ENCODE results near the gene FHIT. TPM values are rescaled to one million over a fixed set of nuclear protein-coding genes. Genes with fewer than 3 reads are reported as not detected.

The FHIT gene
- total RNA-seq, 4 donors from 2014 or later = 5.0 to 15.3 (median 8.3) TPM

- DNase-seq (ENCODE audit: low spot score in 2 of 2) = no peak
- intact Hi-C loops (cut with DNase I; ENCODE audit: low total_unique reads) = no loop called here
- no peak overlapping the region for H3K4me3 ChIP-seq (ENCODE audit: low read depth, poor library complexity, severe bottlenecking)
- 73 to 82% methylated on average over 5 of the region's 5 CpGs for WGBS, 2 donors
- TF ChIP-seq CTCF (IDR thresholded peaks at IDR 0.05) = no peak
- no peak for TF ChIP-seq POLR2A (IDR thresholded peaks at IDR 0.05)
Observed at GRCh38 chr3:61008153-61008997, 242.9 kb downstream of the FHIT start.

- no peak for TF ChIP-seq POLR2A (IDR thresholded peaks at IDR 0.05)
- no peak for TF ChIP-seq CTCF (IDR thresholded peaks at IDR 0.05)
- intact Hi-C loops (cut with DNase I; ENCODE audit: low total_unique reads) = no loop called here
- DNase-seq (ENCODE audit: low spot score in 2 of 2) = no peak
- 81 to 85% methylated on average over 4 of the region's 4 CpGs for WGBS, 2 donors
- H3K4me3 ChIP-seq (ENCODE audit: low read depth, poor library complexity, severe bottlenecking) = no peak overlapping the region
Observed at GRCh38 chr3:61005591-61005990, 245.7 kb downstream of the FHIT start.

DNA sequence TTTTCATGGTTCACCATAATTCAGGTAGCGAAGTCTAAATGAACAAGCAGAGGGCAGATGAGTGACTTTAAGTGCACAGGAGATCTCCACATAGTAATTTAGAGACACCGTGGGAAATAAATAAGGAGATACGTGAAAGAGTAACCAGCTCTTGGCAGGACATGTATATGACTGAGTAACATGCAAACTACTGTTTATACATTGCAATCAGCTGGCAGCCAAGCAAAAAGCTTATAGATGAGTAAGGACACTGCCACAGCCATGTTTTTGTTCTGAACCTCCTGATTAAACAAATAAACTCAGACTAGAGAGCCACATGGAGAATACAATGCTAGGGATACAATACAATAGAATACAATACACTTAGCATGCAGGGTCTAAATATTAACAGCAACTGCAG lies 252.4 kb downstream of the FHIT start:
- intact Hi-C loops (cut with DNase I; ENCODE audit: low total_unique reads) = no loop called here
- TF ChIP-seq POLR2A (IDR thresholded peaks at IDR 0.05) = no peak
- no peak for TF ChIP-seq CTCF (IDR thresholded peaks at IDR 0.05)
- DNase-seq (ENCODE audit: low spot score in 2 of 2) = no peak
- H3K4me3 ChIP-seq (ENCODE audit: low read depth, poor library complexity, severe bottlenecking) = no peak overlapping the region
- 55 to 72% methylated on average over 3 of the region's 3 CpGs for WGBS, 2 donors

- DNase-seq (ENCODE audit: low spot score in 2 of 2) = peak in 1 of 2 donors; percentile 35
- 45 to 76% methylated on average over 5 of the region's 5 CpGs for WGBS, 2 donors
- no peak overlapping the region for H3K4me3 ChIP-seq (ENCODE audit: low read depth, poor library complexity, severe bottlenecking)
- intact Hi-C loops (cut with DNase I; ENCODE audit: low total_unique reads) = no loop called here
- no peak for TF ChIP-seq CTCF (IDR thresholded peaks at IDR 0.05)
- no peak for TF ChIP-seq POLR2A (IDR thresholded peaks at IDR 0.05)
Observed at GRCh38 chr3:60992395-60992794, 258.9 kb downstream of the FHIT start.

DNA sequence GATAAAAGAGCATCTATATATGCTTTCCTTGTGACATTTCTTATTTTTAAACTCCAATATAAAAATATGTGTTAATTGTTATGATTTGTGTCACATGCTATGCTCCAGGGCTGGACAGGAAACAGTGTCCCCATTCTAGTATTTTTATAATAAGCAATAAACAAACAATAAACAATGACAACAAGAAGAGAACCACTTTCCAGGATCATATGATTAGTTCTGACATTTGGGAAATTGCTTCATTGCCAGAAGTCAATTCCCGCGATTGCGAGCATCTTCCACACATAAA lies 260.9 kb downstream of the FHIT start:
- no peak for DNase-seq (ENCODE audit: low spot score in 2 of 2)
- TF ChIP-seq CTCF (IDR thresholded peaks at IDR 0.05) (no peak), POLR2A (IDR thresholded peaks at IDR 0.05) (no peak)
- no peak overlapping the region for H3K4me3 ChIP-seq (ENCODE audit: low read depth, poor library complexity, severe bottlenecking)
- WGBS, 2 donors = 82 to 85% methylated on average over 3 of the region's 3 CpGs
- intact Hi-C loops (cut with DNase I; ENCODE audit: low total_unique reads) = no loop called here
